Esophagus squamous epithelium (tissue), 4 donors: ENCODE measurements around the gene OR1E2.

ENCODE experiments used
- POLR2A ChIP-seq, 4 donors: fragments of 450-650 bp; IDR thresholded peaks; one replicate each; pipeline ENCODE4 v1.6.1; 2017; ENCODE audit warnings: antibody characterized with exemption in 4 of 4, mild to moderate bottlenecking in 4 of 4, moderate library complexity in 3 of 4
- TF ChIP-seq, protein P1 (sequence below), 6 experiments: fragments of 450-650 bp in 4 of 6; fragments of 200-600 bp in 2 of 6; sonication (generic) in 2 of 6; IDR thresholded peaks; one replicate each; pipeline ENCODE4 v1.5.1; 2016 to 2019; ENCODE audit warnings: antibody characterized with exemption in 6 of 6, mild to moderate bottlenecking in 4 of 6, moderate library complexity in 4 of 6

DNA sequence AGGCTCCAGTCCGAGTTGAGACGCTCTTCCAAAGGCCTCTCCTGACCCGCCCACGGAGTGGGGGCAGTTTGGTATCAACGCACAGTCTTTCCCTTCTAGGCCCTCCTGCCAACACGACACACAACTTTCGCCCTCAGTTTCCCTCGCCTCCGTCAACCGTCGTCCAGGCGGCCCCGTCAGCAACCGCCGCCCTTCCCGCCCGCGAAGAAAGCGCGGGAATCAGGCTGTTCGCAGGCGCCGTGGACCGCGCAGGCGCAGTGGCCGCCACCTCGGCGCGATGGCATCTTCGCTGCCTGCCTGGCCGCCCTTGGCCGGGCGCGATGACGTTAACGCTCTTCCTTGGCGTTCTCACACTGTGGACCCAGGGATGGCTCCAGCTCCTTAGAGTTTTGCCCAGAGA lies 38.0 kb upstream of the OR1E2 start, which contains the start of gene SPATA22:
- TF ChIP-seq, protein P1, sequence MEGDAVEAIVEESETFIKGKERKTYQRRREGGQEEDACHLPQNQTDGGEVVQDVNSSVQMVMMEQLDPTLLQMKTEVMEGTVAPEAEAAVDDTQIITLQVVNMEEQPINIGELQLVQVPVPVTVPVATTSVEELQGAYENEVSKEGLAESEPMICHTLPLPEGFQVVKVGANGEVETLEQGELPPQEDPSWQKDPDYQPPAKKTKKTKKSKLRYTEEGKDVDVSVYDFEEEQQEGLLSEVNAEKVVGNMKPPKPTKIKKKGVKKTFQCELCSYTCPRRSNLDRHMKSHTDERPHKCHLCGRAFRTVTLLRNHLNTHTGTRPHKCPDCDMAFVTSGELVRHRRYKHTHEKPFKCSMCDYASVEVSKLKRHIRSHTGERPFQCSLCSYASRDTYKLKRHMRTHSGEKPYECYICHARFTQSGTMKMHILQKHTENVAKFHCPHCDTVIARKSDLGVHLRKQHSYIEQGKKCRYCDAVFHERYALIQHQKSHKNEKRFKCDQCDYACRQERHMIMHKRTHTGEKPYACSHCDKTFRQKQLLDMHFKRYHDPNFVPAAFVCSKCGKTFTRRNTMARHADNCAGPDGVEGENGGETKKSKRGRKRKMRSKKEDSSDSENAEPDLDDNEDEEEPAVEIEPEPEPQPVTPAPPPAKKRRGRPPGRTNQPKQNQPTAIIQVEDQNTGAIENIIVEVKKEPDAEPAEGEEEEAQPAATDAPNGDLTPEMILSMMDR (IDR thresholded peaks at IDR 0.05) = no peak
- no peak for TF ChIP-seq POLR2A (IDR thresholded peaks at IDR 0.05)
